ENCODE data around the gene TP53I3. TPM values are rescaled to one million over a fixed set of nuclear protein-coding genes. Genes with fewer than 3 reads are reported as not detected.

TP53I3 gene
- total RNA-seq, 1 donor from 2014 or later: 93.2 TPM

DNA sequence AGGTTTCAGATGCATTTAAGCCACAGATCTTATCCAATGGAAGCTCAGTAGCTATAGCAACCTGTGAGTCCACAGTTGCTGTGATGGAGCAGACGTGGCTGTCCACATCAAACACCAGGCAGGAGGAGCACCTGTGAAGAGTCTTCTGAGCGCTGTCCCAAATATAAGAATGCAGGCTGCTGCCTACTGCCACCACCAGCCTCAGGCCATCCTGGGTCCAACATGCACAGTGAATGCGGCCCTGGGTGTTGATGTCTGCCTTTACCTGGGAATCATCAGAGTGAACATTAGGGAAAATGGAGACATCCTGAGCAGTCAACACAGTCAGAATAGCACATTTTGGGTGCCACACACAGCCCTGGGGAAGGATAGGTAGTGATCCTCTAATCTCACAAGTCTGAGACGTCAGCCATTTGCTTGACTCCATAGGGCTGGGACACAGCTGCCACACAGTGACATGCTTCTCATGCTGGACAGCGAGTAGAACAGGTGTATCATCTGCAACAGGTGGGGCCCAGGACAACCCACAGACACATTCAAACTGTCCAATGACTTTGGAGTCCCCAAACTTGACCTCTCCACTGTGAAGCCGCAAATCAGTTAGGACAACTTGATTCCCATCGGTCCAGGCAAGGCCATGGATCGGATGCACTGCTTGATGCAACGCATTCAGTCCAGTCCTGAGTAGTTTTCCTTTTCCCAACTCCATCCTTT, 45.7 kb downstream of the TP53I3 start:
- Mint-ChIP-seq H3K4me1 (ENCODE audit: low read depth, unreplicated experiment) (no peaks in the 10 kb centered on the region), H3K27me3 (ENCODE audit: low read depth, unreplicated experiment) (no peaks in the 10 kb centered on the region), H3K4me3 (ENCODE audit: unreplicated experiment) (no peak overlapping the region), H3K9me3 (ENCODE audit: unreplicated experiment) (no peaks in the 10 kb centered on the region), H3K27ac (ENCODE audit: unreplicated experiment) (no peak overlapping the region), H3K36me3 (ENCODE audit: low read depth, unreplicated experiment) (no peaks in the 10 kb centered on the region)
- FAIRE-seq: no peak
- peaks cover 11% of the 10 kb centered on the region for H4K20me1 ChIP-seq (ENCODE audit: insufficient read depth, low read length)
- no peak overlapping the region for H3K9ac ChIP-seq (ENCODE audit: low read length)
- no peak overlapping the region for H3K27ac ChIP-seq (ENCODE audit: low read depth, low read length)
- peaks cover 31% of the 10 kb centered on the region for H3K79me2 ChIP-seq (ENCODE audit: insufficient read depth, low read length)
- no peak overlapping the region for H3K4me2 ChIP-seq (ENCODE audit: low read length)
- no peak overlapping the region for H3K4me3 ChIP-seq (ENCODE audit: insufficient read depth, low read depth, low read length)
- no peak for DNase-seq (ENCODE audit: low read depth)
- H3K4me1 ChIP-seq (ENCODE audit: insufficient read depth, low read length): no peaks in the 10 kb centered on the region
- peaks cover 10% of the 10 kb centered on the region for H3K36me3 ChIP-seq (ENCODE audit: insufficient read depth, low read length)
- no peaks in the 10 kb centered on the region for H3K9me3 ChIP-seq (ENCODE audit: insufficient read depth, low read depth, low read length)
- H3K27me3 ChIP-seq (ENCODE audit: insufficient read depth, low read length): no peaks in the 10 kb centered on the region
- TF ChIP-seq CTCF (IDR thresholded peaks at IDR 0.05; ENCODE audit: insufficient read depth, low read depth, low read length) (no peak), EZH2 (IDR thresholded peaks at IDR 0.05; ENCODE audit: insufficient read depth, low read length) (no peak)
- no peak overlapping the region for H2AFZ ChIP-seq (ENCODE audit: low read depth, low read length)

Other genes with a start within 250 kb of the TP53I3 start
- gene ATAD2B, start 157.7 kb downstream of the TP53I3 start, total RNA-seq: 10.7 and 12.2 TPM in 2 replicates
- gene UBXN2A, start 144.4 kb downstream of the TP53I3 start, total RNA-seq: 19.9 and 22.2 TPM in 2 replicates
- gene MFSD2B, start 74.7 kb downstream of the TP53I3 start, total RNA-seq: 0.10 and 0.34 TPM in 2 replicates
- gene WDCP, start 37.4 kb downstream of the TP53I3 start, total RNA-seq: 10.3 and 17.4 TPM in 2 replicates
- gene FKBP1B, start 35.1 kb downstream of the TP53I3 start, total RNA-seq: 16.8 and 19.4 TPM in 2 replicates
- gene SF3B6, start 8.5 kb downstream of the TP53I3 start, total RNA-seq: 105 and 106 TPM in 2 replicates
- 0.48 and 0.64 TPM in 2 replicates for gene PFN4, start 38.5 kb upstream of the TP53I3 start, total RNA-seq
- gene FAM228B, start 38.6 kb upstream of the TP53I3 start, total RNA-seq: 9.7 and 10.4 TPM in 2 replicates
- not detected in 2 replicates for gene FAM228A, start 90.2 kb upstream of the TP53I3 start, total RNA-seq